Small intestine (tissue), 7 donors: Measurements from ENCODE around the gene POU2F1. TPM values are rescaled to one million over a fixed set of nuclear protein-coding genes. Genes with fewer than 3 reads are reported as not detected.

ENCODE experiments used
- DNase-seq, 2 donors: peaks; one replicate each; pipeline versions ENCODE4 v3.0.0 to v3.0.0-alpha.2; 2013
- FAIRE-seq: peaks from 2 replicates; lab custom pipeline; 2012; peaks lifted over from hg19 to GRCh38; lab: Jason Lieb, UNC
- H3K27ac ChIP-seq, 3 donors: one replicate each; pipeline ENCODE4 v1.5.1; 2013; ENCODE audit warnings: low read length in 2 of 3, mild to moderate bottlenecking in 2 of 3, control low read depth in 1 of 3, inconsistent platforms in 1 of 3, low read depth in 1 of 3, moderate library complexity in 1 of 3
- H3K27me3 ChIP-seq, 3 donors: one replicate each; pipeline ENCODE4 v1.6.1; 2013; ENCODE audit warnings: low read length in 3 of 3, inconsistent platforms in 1 of 3; ENCODE audit not compliant: control insufficient read depth in 3 of 3, insufficient read depth in 3 of 3
- H3K36me3 ChIP-seq, 3 donors: one replicate each; pipeline ENCODE4 v1.6.1; 2013; ENCODE audit warnings: low read length in 3 of 3, inconsistent platforms in 1 of 3, low read depth in 1 of 3, mild to moderate bottlenecking in 1 of 3, moderate library complexity in 1 of 3; ENCODE audit not compliant: control insufficient read depth in 3 of 3, insufficient read depth in 2 of 3
- H3K4me1 ChIP-seq, 3 donors: one replicate each; pipeline ENCODE4 v1.6.1; 2013; ENCODE audit warnings: low read length in 2 of 3, inconsistent platforms in 1 of 3, low read depth in 1 of 3, mild to moderate bottlenecking in 1 of 3, moderate library complexity in 1 of 3; ENCODE audit not compliant: control insufficient read depth in 3 of 3, insufficient read depth in 2 of 3
- H3K4me3 ChIP-seq, 3 donors: one replicate each; pipeline ENCODE4 v1.5.1; 2013; ENCODE audit warnings: low read length in 3 of 3, control low read depth in 1 of 3, inconsistent platforms in 1 of 3, low read depth in 1 of 3, mild to moderate bottlenecking in 1 of 3, moderate library complexity in 1 of 3
- H3K9me3 ChIP-seq, 2 donors: one replicate each; pipeline ENCODE4 v1.6.1; 2013; ENCODE audit warnings: low read depth in 1 of 2, low read length in 1 of 2; ENCODE audit not compliant: control insufficient read depth in 2 of 2, insufficient read depth in 1 of 2
- WGBS, 3 donors: extraction: QIAGEN DNeasy Blood & Tissue Kit; methylation state at CpG; one replicate each; pipeline ENCODE4 v1.1.7; 2013; 5-methylcytosine and 5-hydroxymethylcytosine counted together
- polyA plus RNA-seq, 4 donors: library from polyadenylated mRNA; stranded (reverse) in 3 of 4; unstranded in 1 of 4; fragments of 200-250 nt in 3 of 4; fragments of 120-200 nt in 1 of 4; gene quantifications; one replicate each; pipeline versions ENCODE4 v1.2.1 to v1.2.3, GENCODE V29; 2013
- donor health status: healthy with polysubstance abuse.
- donor health status: control.
- donor health status: control.
- donor health status: Bipolar disorder and iron deficiency.
- donor health status: healthy.

POU2F1 gene
- polyA plus RNA-seq, 4 donors, result 0.81 to 8.9 (median 2.3) TPM

- 73 to 86% (median 82%) methylated on average over 7 of the region's 7 CpGs for WGBS, 3 donors
Measured at GRCh38 chr1:167387251-167387910, 166.7 kb downstream of the POU2F1 start.

GRCh38 chr1:167388976-167389375, 168.3 kb downstream of the POU2F1 start:
- FAIRE-seq, result no peak
- WGBS, 3 donors, result 96 to 97% (median 97%) methylated on average over 1 of the region's 1 CpG
- H3K27ac ChIP-seq, result no peak overlapping the region

More at GRCh38 chr1:167387251-167387910, 166.7 kb downstream of the POU2F1 start:
- Histone ChIP-seq H3K27me3 (no peaks in the 10 kb centered on the region), H3K27ac (peak overlapping the region in 2 of 3 donors; percentile 3 to 25), H3K9me3 (no peaks in the 10 kb centered on the region), H3K4me3 (no peak overlapping the region), H3K36me3 (peaks cover 2 to 17% (median 2%) of the 10 kb centered on the region in 3 donors), H3K4me1 (peaks cover 0 to 1% (median 0%) of the 10 kb centered on the region in 3 donors)
- no peak for FAIRE-seq
- DNase-seq, result peak; percentile 42 to 67

GRCh38 chr1:167392200-167392696, 171.6 kb downstream of the POU2F1 start:
- 96 to 98% (median 97%) methylated on average over 7 of the region's 7 CpGs for WGBS, 3 donors
- Histone ChIP-seq H3K27ac (no peak overlapping the region), H3K9me3 (no peaks in the 10 kb centered on the region), H3K4me1 (no peaks in the 10 kb centered on the region), H3K36me3 (peaks cover 2 to 12% (median 2%) of the 10 kb centered on the region in 3 donors), H3K27me3 (no peaks in the 10 kb centered on the region), H3K4me3 (no peak overlapping the region)
- DNase-seq (no peak), FAIRE-seq (no peak)

More at GRCh38 chr1:167388976-167389375, 168.3 kb downstream of the POU2F1 start:
- Histone ChIP-seq H3K4me3 (no peak overlapping the region), H3K9me3 (no peaks in the 10 kb centered on the region), H3K36me3 (peaks cover 2 to 15% (median 2%) of the 10 kb centered on the region in 3 donors), H3K4me1 (peaks cover 0 to 1% (median 0%) of the 10 kb centered on the region in 3 donors), H3K27me3 (no peaks in the 10 kb centered on the region)
- no peak for DNase-seq

- DNase-seq (no peak), FAIRE-seq (peak; percentile 51)
- Histone ChIP-seq H3K27ac (no peak overlapping the region), H3K27me3 (no peaks in the 10 kb centered on the region), H3K4me1 (no peaks in the 10 kb centered on the region), H3K9me3 (no peaks in the 10 kb centered on the region), H3K36me3 (peaks cover 0 to 12% (median 3%) of the 10 kb centered on the region in 3 donors), H3K4me3 (no peak overlapping the region)
- 86 to 88% (median 87%) methylated on average over 2 of the region's 2 CpGs for WGBS, 3 donors
Measured at GRCh38 chr1:167400359-167400953, 179.8 kb downstream of the POU2F1 start.

GRCh38 chr1:167401260-167401873, 180.7 kb downstream of the POU2F1 start:
- 44 to 62% (median 53%) methylated on average over 8 of the region's 8 CpGs for WGBS, 3 donors
- Histone ChIP-seq H3K4me1 (no peaks in the 10 kb centered on the region), H3K27ac (no peak overlapping the region), H3K4me3 (no peak overlapping the region), H3K36me3 (peaks cover 0 to 10% (median 3%) of the 10 kb centered on the region in 3 donors), H3K9me3 (no peaks in the 10 kb centered on the region), H3K27me3 (no peaks in the 10 kb centered on the region)
- DNase-seq (peak; percentile 62 to 70), FAIRE-seq (no peak)

- Histone ChIP-seq H3K36me3 (peaks cover 0 to 11% (median 0%) of the 10 kb centered on the region in 3 donors), H3K4me1 (no peaks in the 10 kb centered on the region), H3K4me3 (no peak overlapping the region), H3K27me3 (no peaks in the 10 kb centered on the region), H3K27ac (no peak overlapping the region), H3K9me3 (no peaks in the 10 kb centered on the region)
- FAIRE-seq (no peak), DNase-seq (no peak)
- 83 to 97% (median 94%) methylated on average over 4 of the region's 4 CpGs for WGBS, 3 donors
Measured at GRCh38 chr1:167404161-167404888, 183.6 kb downstream of the POU2F1 start.

- Histone ChIP-seq H3K4me3 (no peak overlapping the region), H3K9me3 (no peaks in the 10 kb centered on the region), H3K27ac (no peak overlapping the region), H3K27me3 (no peaks in the 10 kb centered on the region), H3K36me3 (peaks cover 0 to 6% (median 0%) of the 10 kb centered on the region in 3 donors), H3K4me1 (no peaks in the 10 kb centered on the region)
- DNase-seq, result no peak
- FAIRE-seq, result no peak
- 87 to 91% (median 88%) methylated on average over 3 of the region's 3 CpGs for WGBS, 3 donors
Measured at GRCh38 chr1:167404908-167405307, 184.2 kb downstream of the POU2F1 start.

GRCh38 chr1:167408355-167408754, 187.7 kb downstream of the POU2F1 start:
- DNase-seq (no peak), FAIRE-seq (no peak)
- H3K27me3 ChIP-seq, result no peaks in the 10 kb centered on the region
- H3K4me3 ChIP-seq, result no peak overlapping the region
- WGBS, 3 donors, result 85 to 91% (median 90%) methylated on average over 1 of the region's 1 CpG
- no peak overlapping the region for H3K27ac ChIP-seq
- H3K36me3 ChIP-seq, result peaks cover 3 to 12% (median 5%) of the 10 kb centered on the region in 3 donors
- H3K4me1 ChIP-seq, result no peaks in the 10 kb centered on the region
- no peaks in the 10 kb centered on the region for H3K9me3 ChIP-seq
